BE2C (cell line): ENCODE results near the gene COPS7A.

ENCODE experiments used
- DNase-seq: peaks from one replicate; pipeline ENCODE4 v3.0.0-alpha.2; 2020
- H3K27me3 ChIP-seq: fragments of 250-450 bp; sonication (Bioruptor Pico); 2 replicates; pipeline ENCODE4 v1.5.1; 2020; ENCODE audit warnings: mild to moderate bottlenecking
- H3K36me3 ChIP-seq: fragments of 250-450 bp; sonication (Bioruptor Pico); 2 replicates; pipeline ENCODE4 v1.5.1; 2020; ENCODE audit warnings: mild to moderate bottlenecking
- H3K4me1 ChIP-seq: fragments of 250-450 bp; sonication (Bioruptor Pico); 2 replicates; pipeline ENCODE4 v1.5.1; 2020
- H3K4me3 ChIP-seq: 2 replicates; pipeline ENCODE4 v1.5.1; 2011; ENCODE audit warnings: low read depth, low read length
- H3K9me3 ChIP-seq: fragments of 250-450 bp; sonication (Bioruptor Pico); 2 replicates; pipeline ENCODE4 v1.5.1; 2020
- TF ChIP-seq, protein P1 (sequence below): IDR thresholded peaks from 2 replicates; pipeline ENCODE4 v1.5.1; 2012; ENCODE audit warnings: mild to moderate bottlenecking, low read depth, low read length

Gene COPS7A

DNA sequence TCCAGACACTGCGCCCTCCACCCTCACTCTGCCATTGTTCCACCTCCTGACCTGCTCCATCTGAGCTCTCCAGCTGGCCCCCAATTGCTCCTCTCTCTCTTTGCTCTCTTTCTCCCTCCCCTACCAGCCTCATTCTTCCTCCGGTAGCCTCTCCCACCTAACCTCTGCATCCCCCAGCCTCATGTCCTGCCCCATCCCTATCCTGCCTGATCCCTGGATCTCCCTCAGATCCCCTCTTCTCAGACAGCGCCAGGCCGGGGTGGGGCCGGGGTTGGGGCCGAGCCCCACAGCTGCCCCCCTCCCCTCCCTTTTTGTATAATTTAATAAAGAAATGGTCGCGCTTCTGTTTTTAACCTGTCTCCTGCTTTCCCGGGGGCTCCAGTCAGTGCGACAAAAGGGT is 46.8 kb downstream of the COPS7A start:
- Histone ChIP-seq H3K9me3 (no peaks in the 10 kb centered on the region), H3K36me3 (peaks cover 26% of the 10 kb centered on the region), H3K27me3 (no peaks in the 10 kb centered on the region), H3K4me1 (peaks cover 27% of the 10 kb centered on the region), H3K4me3 (no peak overlapping the region; the same call in 1 of the 2 replicates)
- DNase-seq: no peak
- TF ChIP-seq, protein P1, sequence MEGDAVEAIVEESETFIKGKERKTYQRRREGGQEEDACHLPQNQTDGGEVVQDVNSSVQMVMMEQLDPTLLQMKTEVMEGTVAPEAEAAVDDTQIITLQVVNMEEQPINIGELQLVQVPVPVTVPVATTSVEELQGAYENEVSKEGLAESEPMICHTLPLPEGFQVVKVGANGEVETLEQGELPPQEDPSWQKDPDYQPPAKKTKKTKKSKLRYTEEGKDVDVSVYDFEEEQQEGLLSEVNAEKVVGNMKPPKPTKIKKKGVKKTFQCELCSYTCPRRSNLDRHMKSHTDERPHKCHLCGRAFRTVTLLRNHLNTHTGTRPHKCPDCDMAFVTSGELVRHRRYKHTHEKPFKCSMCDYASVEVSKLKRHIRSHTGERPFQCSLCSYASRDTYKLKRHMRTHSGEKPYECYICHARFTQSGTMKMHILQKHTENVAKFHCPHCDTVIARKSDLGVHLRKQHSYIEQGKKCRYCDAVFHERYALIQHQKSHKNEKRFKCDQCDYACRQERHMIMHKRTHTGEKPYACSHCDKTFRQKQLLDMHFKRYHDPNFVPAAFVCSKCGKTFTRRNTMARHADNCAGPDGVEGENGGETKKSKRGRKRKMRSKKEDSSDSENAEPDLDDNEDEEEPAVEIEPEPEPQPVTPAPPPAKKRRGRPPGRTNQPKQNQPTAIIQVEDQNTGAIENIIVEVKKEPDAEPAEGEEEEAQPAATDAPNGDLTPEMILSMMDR: no peak

DNA sequence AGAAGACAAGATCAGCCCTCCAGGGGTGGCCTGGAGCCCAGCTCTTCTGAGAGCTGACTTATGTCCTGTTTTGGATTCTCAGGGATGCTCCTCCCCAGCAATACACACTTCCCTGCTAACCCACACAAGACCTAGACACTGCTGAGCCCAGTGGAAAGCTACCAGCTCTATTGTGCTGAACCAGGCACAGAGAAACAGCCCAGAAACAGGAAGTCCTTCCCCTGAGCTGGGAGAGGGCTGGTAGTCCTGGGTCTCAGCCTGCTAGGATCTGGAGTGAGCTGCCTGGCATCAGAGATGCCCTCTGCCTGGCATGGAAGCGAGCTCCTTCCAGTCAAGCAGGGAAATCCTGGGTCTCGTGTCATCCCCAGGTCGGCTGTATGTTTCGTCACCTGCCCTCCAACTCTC is 47.2 kb downstream of the COPS7A start:
- Histone ChIP-seq H3K27me3 (no peaks in the 10 kb centered on the region), H3K36me3 (peaks cover 26% of the 10 kb centered on the region), H3K4me3 (no peak overlapping the region), H3K9me3 (no peaks in the 10 kb centered on the region), H3K4me1 (peaks cover 25% of the 10 kb centered on the region)
- TF ChIP-seq, protein P1: no peak
- no peak for DNase-seq

DNA sequence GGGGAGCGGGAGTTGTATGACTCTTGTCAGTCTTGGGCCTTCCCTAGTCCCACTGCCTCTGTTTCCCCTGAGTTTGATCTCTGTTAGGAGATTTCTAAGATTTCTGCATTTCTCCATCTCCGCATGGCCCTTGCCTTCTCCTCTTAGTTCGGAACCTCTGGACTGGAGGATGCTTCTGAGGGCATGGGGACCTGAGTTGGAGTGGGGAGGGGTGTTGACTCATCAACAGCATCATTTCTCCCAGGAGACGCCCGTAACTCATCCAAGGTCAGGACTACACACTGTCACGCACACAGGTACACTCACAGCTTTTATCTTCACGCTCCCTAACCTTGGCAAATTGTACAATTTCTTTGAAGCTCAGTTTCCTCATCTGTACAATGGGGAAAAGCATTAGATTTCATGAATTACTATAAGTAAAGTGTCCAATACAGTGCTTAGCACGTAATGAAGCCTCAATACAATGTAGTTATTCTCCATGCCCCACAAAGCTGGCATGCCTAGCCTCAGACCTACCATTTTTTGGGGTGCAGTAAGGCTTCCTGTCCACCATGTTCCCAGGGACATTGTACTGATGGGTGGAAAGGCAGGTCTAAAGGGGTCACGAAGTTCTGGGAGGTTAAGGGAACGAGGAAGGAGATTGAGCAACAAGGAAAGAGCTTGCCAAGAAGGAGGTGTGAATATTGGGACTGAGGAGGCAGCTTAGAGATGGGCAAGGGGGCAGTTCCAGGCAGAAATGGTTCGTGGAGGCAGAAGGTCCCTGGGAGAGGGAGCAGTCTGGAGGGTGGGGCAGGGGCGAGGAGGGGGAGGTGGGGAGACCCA is 47.9 kb downstream of the COPS7A start:
- Histone ChIP-seq H3K9me3 (no peaks in the 10 kb centered on the region), H3K4me3 (no peak overlapping the region), H3K27me3 (no peaks in the 10 kb centered on the region), H3K36me3 (peaks cover 26% of the 10 kb centered on the region), H3K4me1 (peaks cover 25% of the 10 kb centered on the region)
- DNase-seq: no peak
- TF ChIP-seq, protein P1: no peak

DNA sequence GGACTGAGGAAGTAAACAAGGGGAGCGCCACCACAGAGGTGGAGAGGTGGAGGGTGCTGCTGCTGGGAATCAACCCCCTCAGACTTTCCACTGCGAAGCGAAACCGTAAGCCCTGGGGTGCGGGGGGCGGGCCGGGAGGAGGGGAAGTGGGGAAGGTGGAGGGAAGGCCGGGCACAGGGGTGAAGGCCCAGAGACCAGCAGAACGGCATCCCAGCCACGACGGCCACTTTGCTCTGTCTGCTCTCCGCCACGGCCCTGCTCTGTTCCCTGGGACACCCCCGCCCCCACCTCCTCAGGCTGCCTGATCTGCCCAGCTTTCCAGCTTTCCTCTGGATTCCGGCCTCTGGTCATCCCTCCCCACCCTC is 48.5 kb downstream of the COPS7A start, which contains the start of gene LAG3:
LAG3 (plus strand) TSS at position 190 of the 365 bp plus-strand sequence. CDS start 333 bp downstream, outside the sequence.
- DNase-seq: no peak
- no peaks in the 10 kb centered on the region for H3K9me3 ChIP-seq
- TF ChIP-seq, protein P1: no peak
- peaks cover 26% of the 10 kb centered on the region for H3K36me3 ChIP-seq
- no peak within 1 kb of the TSS for H3K4me3 ChIP-seq
- peaks cover 25% of the 10 kb centered on the region for H3K4me1 ChIP-seq
- H3K27me3 ChIP-seq: no peaks in the 10 kb centered on the region

DNA sequence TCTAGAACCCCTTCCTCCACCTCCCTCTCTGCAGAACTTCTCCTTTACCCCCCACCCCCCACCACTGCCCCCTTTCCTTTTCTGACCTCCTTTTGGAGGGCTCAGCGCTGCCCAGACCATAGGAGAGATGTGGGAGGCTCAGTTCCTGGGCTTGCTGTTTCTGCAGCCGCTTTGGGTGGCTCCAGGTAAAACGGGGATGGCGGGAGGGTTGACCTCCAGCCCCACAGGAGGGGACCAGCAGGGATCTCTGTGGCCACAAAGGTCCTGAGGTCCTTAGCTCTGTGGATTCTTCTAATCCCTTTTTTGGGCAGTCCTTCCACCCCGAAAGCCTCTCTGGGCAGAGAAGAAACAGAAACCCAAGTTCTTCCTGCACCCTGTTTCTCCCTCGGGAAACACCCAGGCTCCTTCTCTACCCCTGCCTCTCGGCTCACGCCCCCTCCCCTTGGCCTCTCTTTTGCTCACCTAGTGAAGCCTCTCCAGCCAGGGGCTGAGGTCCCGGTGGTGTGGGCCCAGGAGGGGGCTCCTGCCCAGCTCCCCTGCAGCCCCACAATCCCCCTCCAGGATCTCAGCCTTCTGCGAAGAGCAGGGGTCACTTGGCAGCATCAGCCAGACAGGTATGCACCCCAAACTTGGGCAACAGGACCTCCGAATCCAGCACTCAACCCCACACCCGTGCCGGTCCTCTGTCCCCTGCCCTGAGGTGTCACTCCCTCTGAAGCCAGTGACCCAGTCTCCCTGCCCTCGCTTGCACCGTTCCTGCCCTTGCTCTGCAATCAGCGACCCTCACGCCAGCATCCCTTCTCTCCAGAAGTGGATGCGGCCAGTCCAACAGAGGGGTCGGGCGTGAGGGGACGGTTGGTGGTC is 49.1 kb downstream of the COPS7A start:
- TF ChIP-seq, protein P1: no peak
- peaks cover 25% of the 10 kb centered on the region for H3K4me1 ChIP-seq
- H3K9me3 ChIP-seq: no peaks in the 10 kb centered on the region
- no peak overlapping the region for H3K4me3 ChIP-seq
- no peak for DNase-seq
- no peaks in the 10 kb centered on the region for H3K27me3 ChIP-seq
- peaks cover 26% of the 10 kb centered on the region for H3K36me3 ChIP-seq
